HepG2 (cell line): Measurements from ENCODE around the gene COMT. TPM values are rescaled to one million over a fixed set of nuclear protein-coding genes. Genes with fewer than 3 reads are reported as not detected.

Experiments used
- CBX5 ChIP-seq: sonication (generic); formaldehyde crosslinking; IDR thresholded peaks from 2 replicates; pipeline ENCODE4 v1.4.0; 2020; ENCODE audit warnings: missing genetic modification reagents, borderline replicate concordance
- DNMT1 ChIP-seq: sonication (generic); formaldehyde crosslinking; IDR thresholded peaks from 2 replicates; pipeline ENCODE4 v1.5.1; 2020; ENCODE audit warnings: mild to moderate bottlenecking, missing genetic modification reagents
- FUBP1 ChIP-seq: sonication (generic); formaldehyde crosslinking; IDR thresholded peaks from 2 replicates; pipeline ENCODE4 v1.5.1; 2020; ENCODE audit warnings: missing genetic modification reagents, mild to moderate bottlenecking, borderline replicate concordance
- GATA4 ChIP-seq: sonication (generic); IDR thresholded peaks from 2 replicates; pipeline ENCODE4 v1.6.1; 2016; ENCODE audit warnings: antibody characterized with exemption, low read depth, borderline replicate concordance
- MAZ ChIP-seq, 2 experiments: sonication (generic) in 1 of 2; formaldehyde crosslinking in 1 of 2; IDR thresholded peaks; 2 replicates each; pipeline versions ENCODE4 v1.5.0 to v1.6.1; 2012 to 2020; ENCODE audit warnings: low read depth in 2 of 2, mild to moderate bottlenecking in 2 of 2, borderline replicate concordance in 1 of 2, improper control_type of control experiment in 1 of 2, low read length in 1 of 2, missing genetic modification reagents in 1 of 2, moderate library complexity in 1 of 2
- MEIS1 ChIP-seq: sonication (generic); formaldehyde crosslinking; IDR thresholded peaks from 2 replicates; pipeline ENCODE4 v1.9.0; 2021; ENCODE audit warnings: mild to moderate bottlenecking, missing genetic modification reagents, moderate library complexity, borderline replicate concordance
- MTERF4 ChIP-seq: sonication (generic); formaldehyde crosslinking; IDR thresholded peaks from 2 replicates; pipeline ENCODE4 v1.8.0; 2023; ENCODE audit warnings: mild to moderate bottlenecking, missing genetic modification reagents
- MXI1 ChIP-seq: IDR thresholded peaks from 3 replicates; pipeline ENCODE4 v1.6.1; 2012; ENCODE audit warnings: low read depth, low read length, inconsistent platforms, borderline replicate concordance
- SPEN ChIP-seq: sonication (generic); formaldehyde crosslinking; IDR thresholded peaks from 2 replicates; pipeline ENCODE4 v1.5.1; 2020; ENCODE audit warnings: low read depth, mild to moderate bottlenecking, missing genetic modification reagents
- SRY ChIP-seq: sonication (generic); formaldehyde crosslinking; IDR thresholded peaks from 2 replicates; pipeline ENCODE4 v1.8.0; 2022; ENCODE audit warnings: mild to moderate bottlenecking, missing genetic modification reagents
- ZNF318 ChIP-seq: sonication (generic); formaldehyde crosslinking; IDR thresholded peaks from 2 replicates; pipeline ENCODE4 v1.4.0; 2020; ENCODE audit warnings: mild to moderate bottlenecking, missing genetic modification reagents
- ZNF710 ChIP-seq: sonication (generic); formaldehyde crosslinking; IDR thresholded peaks from 2 replicates; pipeline ENCODE4 v1.5.0; 2020; ENCODE audit warnings: mild to moderate bottlenecking, missing genetic modification reagents, borderline replicate concordance
- ZNF713 ChIP-seq: sonication (generic); formaldehyde crosslinking; IDR thresholded peaks from 2 replicates; pipeline ENCODE4 v1.4.0; 2020; ENCODE audit warnings: mild to moderate bottlenecking, missing genetic modification reagents
- ZNF776 ChIP-seq: sonication (generic); formaldehyde crosslinking; IDR thresholded peaks from 2 replicates; pipeline ENCODE4 v1.4.0; 2020; ENCODE audit warnings: mild to moderate bottlenecking, missing genetic modification reagents
- polyA plus RNA-seq, 8 experiments: library from polyadenylated mRNA; depleted of rRNA in 3 of 8; stranded (reverse) in 7 of 8; unstranded in 1 of 8; fragments of >200 nt; fragmentation: Illumina TruSeq in 4 of 8; extraction: Trizol in 4 of 8; gene quantifications; 2 replicates each; pipeline versions ENCODE4 v1.2.1 to v1.2.3, GENCODE V29; 2011 to 2016; ENCODE audit warnings: low read depth in 4 of 8, missing spikeins in 1 of 8, mixed read lengths in 1 of 8; ENCODE audit not compliant: insufficient read depth in 1 of 8
- total RNA-seq, 5 experiments: library from RNA; depleted of rRNA; stranded (reverse); fragments of >200 nt; fragmentation: Illumina TruSeq; extraction: Trizol; gene quantifications; 2 replicates each; pipeline ENCODE4 v1.2.3, GENCODE V29; 2016; ENCODE audit warnings: low read depth in 1 of 5

Gene COMT
- total and polyA plus RNA-seq, 2 of the 13 experiments (the other 11 are each of a cell fraction or from before 2014, with no cell fraction given) = 156 to 162 TPM

GRCh38 chr22:20015971-20016733 is 74.6 kb downstream of the COMT start (continued):
- TF ChIP-seq MXI1 (peak; percentile 52; the same call in 1 of the 3 replicates), MTERF4 (CRISPR knock-in tag) (no peak), ZNF710 (CRISPR knock-in tag) (0 out of 2 replicates have a peak, but pooled peaks have one; percentile 23), CBX5 (CRISPR knock-in tag) (no peak), ZNF318 (CRISPR knock-in tag) (no peak), MEIS1 (CRISPR knock-in tag) (no peak), ZNF713 (CRISPR knock-in tag) (no peak), SPEN (CRISPR knock-in tag) (peak; percentile 21), ZNF776 (peak; percentile 41; the same call in 1 of the 2 replicates), GATA4 (no peak), DNMT1 (CRISPR knock-in tag) (no peak), FUBP1 (CRISPR knock-in tag) (no peak), SRY (CRISPR knock-in tag) (no peak), MAZ (IDR thresholded peaks at IDR 0.05; ENCODE audit: borderline replicate concordance, low read depth, low read length) (no peak), MAZ (CRISPR knock-in tag; IDR thresholded peaks at IDR 0.05; ENCODE audit: low read depth) (peak; percentile 89; the same call in 1 of the 2 replicates)
